MM.1S (cell line): ENCODE measurements around the gene CDC27.

Experiments used
- DNase-seq: peaks from one replicate; pipeline ENCODE4 v3.0.0-alpha.2; 2015
- H2AFZ ChIP-seq: fragments of 300-600 bp; sonication (generic); 2 replicates; pipeline ENCODE4 v1.6.0; 2016; ENCODE audit warnings: antibody characterized with exemption, low read length
- H3F3A ChIP-seq: fragments of 300-600 bp; sonication (generic); 2 replicates; pipeline ENCODE4 v1.6.1; 2016; ENCODE audit warnings: mild to moderate bottlenecking, antibody characterized with exemption, low read length, moderate library complexity, mixed read lengths; ENCODE audit not compliant: insufficient read depth
- H3K27ac ChIP-seq: fragments of 300-600 bp; sonication (generic); 2 replicates; pipeline ENCODE4 v1.5.1; 2016; ENCODE audit warnings: mild to moderate bottlenecking, low read length
- H3K27me3 ChIP-seq: fragments of 300-600 bp; sonication (generic); replicated peaks from 2 replicates; pipeline ENCODE4 v1.6.0; 2016; ENCODE audit warnings: low read length; ENCODE audit not compliant: insufficient read depth
- H3K36me3 ChIP-seq: fragments of 300-600 bp; sonication (generic); replicated peaks from 2 replicates; pipeline ENCODE4 v1.6.1; 2016; ENCODE audit warnings: mild to moderate bottlenecking, low read length, mixed read lengths; ENCODE audit not compliant: insufficient read depth
- H3K4me1 ChIP-seq: fragments of 300-600 bp; sonication (generic); 2 replicates; pipeline ENCODE4 v1.6.1; 2016; ENCODE audit warnings: low read length, mixed read lengths
- H3K4me2 ChIP-seq: fragments of 300-600 bp; sonication (generic); 2 replicates; pipeline ENCODE4 v1.6.0; 2016; ENCODE audit warnings: low read depth, low read length
- H3K4me3 ChIP-seq: fragments of 300-600 bp; sonication (generic); 2 replicates; pipeline ENCODE4 v1.5.1; 2016; ENCODE audit warnings: low read length, mixed read lengths
- H3K79me2 ChIP-seq: fragments of 300-600 bp; sonication (generic); 2 replicates; pipeline ENCODE4 v1.6.1; 2016; ENCODE audit warnings: mixed run types, low read length, mixed read lengths
- H3K9ac ChIP-seq: fragments of 300-600 bp; sonication (generic); 2 replicates; pipeline ENCODE4 v1.6.1; 2016; ENCODE audit warnings: low read length, mixed read lengths
- H3K9me2 ChIP-seq: fragments of 300-600 bp; sonication (generic); replicated peaks from 2 replicates; pipeline ENCODE4 v1.6.1; 2016; ENCODE audit warnings: mild to moderate bottlenecking, low read length, mixed read lengths; ENCODE audit not compliant: insufficient read depth
- H3K9me3 ChIP-seq: fragments of 300-600 bp; sonication (generic); replicated peaks from 2 replicates; pipeline ENCODE4 v1.6.1; 2016; ENCODE audit warnings: mild to moderate bottlenecking, low read length, mixed read lengths; ENCODE audit not compliant: insufficient read depth
- H4K20me1 ChIP-seq: fragments of 300-600 bp; sonication (generic); 2 replicates; pipeline ENCODE4 v1.6.1; 2016; ENCODE audit warnings: mild to moderate bottlenecking, low read length, moderate library complexity, mixed read lengths; ENCODE audit not compliant: insufficient read depth
- EZH2 ChIP-seq: fragments of 300-600 bp; sonication (generic); optimal IDR thresholded peaks from 2 replicates; pipeline ENCODE3; 2017; ENCODE audit warnings: low read depth, mild to moderate bottlenecking, antibody characterized with exemption, low read length, mixed read lengths
- EZH2phosphoT487 ChIP-seq: fragments of 300-600 bp; sonication (generic); IDR thresholded peaks from 2 replicates; pipeline ENCODE4 v1.6.1; 2018; ENCODE audit warnings: antibody characterized with exemption, low read length
- TF ChIP-seq, protein P1 (sequence below): fragments of 300-600 bp; sonication (generic); IDR thresholded peaks from 2 replicates; pipeline ENCODE4 v1.5.1; 2016; ENCODE audit warnings: antibody characterized with exemption, low read length, mixed read lengths

CDC27 gene

DNA sequence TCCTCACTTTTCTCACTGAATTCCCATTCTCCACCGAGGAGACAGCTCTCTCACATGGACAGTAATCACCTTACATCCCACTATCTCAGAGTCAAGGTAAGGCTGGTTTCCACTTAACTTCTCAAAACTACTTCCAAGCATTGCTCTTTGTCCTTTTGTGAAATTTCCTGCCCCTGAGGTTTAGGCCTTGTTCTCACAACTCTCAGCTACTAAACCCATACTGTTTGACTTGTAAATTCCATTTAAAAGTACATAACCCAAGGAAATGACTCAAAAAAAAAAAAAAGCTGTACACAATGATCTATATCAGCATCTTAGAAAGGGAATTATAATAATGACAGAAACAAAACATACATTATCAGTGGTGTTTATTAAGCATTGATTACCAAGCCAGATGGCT, 8.8 kb downstream of the CDC27 start:
- H3F3A ChIP-seq, result no peaks in the 10 kb centered on the region
- peaks cover 15% of the 10 kb centered on the region; the same call in 1 of the 2 replicates for H4K20me1 ChIP-seq
- TF ChIP-seq EZH2 (no peak), EZH2phosphoT487 (no peak)
- TF ChIP-seq, protein P1, sequence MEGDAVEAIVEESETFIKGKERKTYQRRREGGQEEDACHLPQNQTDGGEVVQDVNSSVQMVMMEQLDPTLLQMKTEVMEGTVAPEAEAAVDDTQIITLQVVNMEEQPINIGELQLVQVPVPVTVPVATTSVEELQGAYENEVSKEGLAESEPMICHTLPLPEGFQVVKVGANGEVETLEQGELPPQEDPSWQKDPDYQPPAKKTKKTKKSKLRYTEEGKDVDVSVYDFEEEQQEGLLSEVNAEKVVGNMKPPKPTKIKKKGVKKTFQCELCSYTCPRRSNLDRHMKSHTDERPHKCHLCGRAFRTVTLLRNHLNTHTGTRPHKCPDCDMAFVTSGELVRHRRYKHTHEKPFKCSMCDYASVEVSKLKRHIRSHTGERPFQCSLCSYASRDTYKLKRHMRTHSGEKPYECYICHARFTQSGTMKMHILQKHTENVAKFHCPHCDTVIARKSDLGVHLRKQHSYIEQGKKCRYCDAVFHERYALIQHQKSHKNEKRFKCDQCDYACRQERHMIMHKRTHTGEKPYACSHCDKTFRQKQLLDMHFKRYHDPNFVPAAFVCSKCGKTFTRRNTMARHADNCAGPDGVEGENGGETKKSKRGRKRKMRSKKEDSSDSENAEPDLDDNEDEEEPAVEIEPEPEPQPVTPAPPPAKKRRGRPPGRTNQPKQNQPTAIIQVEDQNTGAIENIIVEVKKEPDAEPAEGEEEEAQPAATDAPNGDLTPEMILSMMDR, result no peak
- H3K27me3 ChIP-seq, result no peaks in the 10 kb centered on the region
- no peaks in the 10 kb centered on the region for H3K9me3 ChIP-seq
- peaks cover 5% of the 10 kb centered on the region; the same call in 1 of the 2 replicates for H3K36me3 ChIP-seq
- DNase-seq, result no peak
- no peak overlapping the region for H2AFZ ChIP-seq
- H3K9me2 ChIP-seq, result no peaks in the 10 kb centered on the region
- H3K4me2 ChIP-seq, result no peak overlapping the region
- H3K27ac ChIP-seq, result no peak overlapping the region
- H3K4me1 ChIP-seq, result peaks cover 7% of the 10 kb centered on the region; the same call in 1 of the 2 replicates
- no peak overlapping the region for H3K9ac ChIP-seq
- H3K4me3 ChIP-seq, result no peak overlapping the region
- peaks cover 99% of the 10 kb centered on the region for H3K79me2 ChIP-seq

DNA sequence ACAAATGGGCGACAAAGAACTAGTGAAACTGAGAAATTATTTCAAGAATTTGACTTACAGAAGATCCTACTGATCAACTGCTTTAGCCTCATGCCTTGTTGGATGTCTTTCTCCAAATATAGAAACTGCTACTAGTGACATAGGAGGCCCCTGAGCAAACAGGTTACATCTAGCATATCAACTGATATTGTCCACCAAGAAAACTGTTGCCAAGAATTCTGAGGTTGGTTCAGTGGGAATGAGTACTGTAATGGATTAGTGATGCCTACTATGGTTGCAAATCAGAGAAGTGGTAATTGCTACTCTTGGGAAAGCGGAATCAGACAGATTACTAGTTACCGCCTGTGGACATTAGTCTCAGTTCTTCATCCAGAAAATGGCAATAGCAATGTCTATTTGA, 10.0 kb downstream of the CDC27 start:
- no peaks in the 10 kb centered on the region for H3K9me2 ChIP-seq
- no peaks in the 10 kb centered on the region for H3F3A ChIP-seq
- H4K20me1 ChIP-seq, result peaks cover 8% of the 10 kb centered on the region; the same call in 1 of the 2 replicates
- H3K79me2 ChIP-seq, result peaks cover 99% of the 10 kb centered on the region
- H3K4me2 ChIP-seq, result no peak overlapping the region
- peaks cover 7% of the 10 kb centered on the region; the same call in 1 of the 2 replicates for H3K4me1 ChIP-seq
- H3K27ac ChIP-seq, result no peak overlapping the region
- no peaks in the 10 kb centered on the region for H3K27me3 ChIP-seq
- H3K9me3 ChIP-seq, result no peaks in the 10 kb centered on the region
- peaks cover 5% of the 10 kb centered on the region; the same call in 1 of the 2 replicates for H3K36me3 ChIP-seq
- no peak overlapping the region for H3K9ac ChIP-seq
- no peak for DNase-seq
- TF ChIP-seq EZH2 (no peak), EZH2phosphoT487 (no peak)
- TF ChIP-seq, protein P1, result no peak
- H3K4me3 ChIP-seq, result no peak overlapping the region
- no peak overlapping the region for H2AFZ ChIP-seq

DNA sequence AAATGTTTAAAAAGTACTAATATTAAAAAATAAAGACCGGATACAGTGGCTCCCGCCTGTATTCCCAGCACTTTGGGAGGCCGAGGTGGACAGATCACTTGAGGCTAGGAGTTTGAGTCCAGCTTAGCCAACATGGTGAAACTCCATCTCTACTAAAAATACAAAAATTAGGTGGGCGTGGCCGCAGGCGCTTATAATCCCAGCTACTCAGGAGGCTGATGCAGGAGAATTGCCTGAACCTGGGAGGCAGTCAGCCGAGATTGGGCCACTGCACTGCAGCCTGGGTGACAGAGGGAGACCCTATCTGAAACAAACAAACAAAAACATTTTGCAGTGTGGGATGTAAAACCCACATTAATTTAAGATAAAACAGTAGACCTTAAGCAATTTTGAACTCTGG, 11.8 kb downstream of the CDC27 start:
- H3K4me1 ChIP-seq, result 0 out of 2 replicates have a peak, but pooled peaks cover under 1% of the 10 kb centered on the region
- H3K36me3 ChIP-seq, result peaks cover 5% of the 10 kb centered on the region; the same call in 1 of the 2 replicates
- H3K9me2 ChIP-seq, result no peaks in the 10 kb centered on the region
- no peak overlapping the region for H3K4me3 ChIP-seq
- H3K9ac ChIP-seq, result no peak overlapping the region
- DNase-seq, result no peak
- H3K79me2 ChIP-seq, result peaks cover 98% of the 10 kb centered on the region
- H3K9me3 ChIP-seq, result no peaks in the 10 kb centered on the region
- TF ChIP-seq EZH2 (no peak), EZH2phosphoT487 (no peak)
- TF ChIP-seq, protein P1, result no peak
- H4K20me1 ChIP-seq, result peaks cover 7% of the 10 kb centered on the region; the same call in 1 of the 2 replicates
- no peak overlapping the region for H3K4me2 ChIP-seq
- no peak overlapping the region for H3K27ac ChIP-seq
- H3F3A ChIP-seq, result no peaks in the 10 kb centered on the region
- no peak overlapping the region for H2AFZ ChIP-seq
- no peaks in the 10 kb centered on the region for H3K27me3 ChIP-seq
